ENCODE results near the gene RNFT2.

DNA sequence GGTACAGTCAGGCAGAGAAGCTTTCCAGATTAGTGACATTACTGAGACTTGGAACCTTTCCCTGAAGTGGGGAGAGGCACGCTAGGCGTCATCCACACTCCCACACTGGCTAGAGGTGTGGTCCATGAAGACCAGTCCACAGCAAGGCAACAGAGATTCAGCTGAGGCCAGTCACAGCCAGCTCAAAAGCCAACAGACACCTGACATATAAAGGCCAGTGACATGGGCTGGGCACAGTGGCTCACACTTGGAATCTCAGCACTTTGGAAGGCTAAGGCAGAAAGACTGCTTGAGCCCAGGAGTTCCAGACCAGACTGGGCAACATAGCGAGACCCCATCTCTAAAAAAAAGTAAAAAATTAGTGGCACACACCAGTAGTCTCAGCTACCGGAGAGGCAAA is 132.2 kb downstream of the RNFT2 start:
- no peak for TF ChIP-seq REPIN1 (tag by site-specific recombination; IDR thresholded peaks at IDR 0.05; ENCODE audit: low read depth)
- TF ChIP-seq, protein P1, sequence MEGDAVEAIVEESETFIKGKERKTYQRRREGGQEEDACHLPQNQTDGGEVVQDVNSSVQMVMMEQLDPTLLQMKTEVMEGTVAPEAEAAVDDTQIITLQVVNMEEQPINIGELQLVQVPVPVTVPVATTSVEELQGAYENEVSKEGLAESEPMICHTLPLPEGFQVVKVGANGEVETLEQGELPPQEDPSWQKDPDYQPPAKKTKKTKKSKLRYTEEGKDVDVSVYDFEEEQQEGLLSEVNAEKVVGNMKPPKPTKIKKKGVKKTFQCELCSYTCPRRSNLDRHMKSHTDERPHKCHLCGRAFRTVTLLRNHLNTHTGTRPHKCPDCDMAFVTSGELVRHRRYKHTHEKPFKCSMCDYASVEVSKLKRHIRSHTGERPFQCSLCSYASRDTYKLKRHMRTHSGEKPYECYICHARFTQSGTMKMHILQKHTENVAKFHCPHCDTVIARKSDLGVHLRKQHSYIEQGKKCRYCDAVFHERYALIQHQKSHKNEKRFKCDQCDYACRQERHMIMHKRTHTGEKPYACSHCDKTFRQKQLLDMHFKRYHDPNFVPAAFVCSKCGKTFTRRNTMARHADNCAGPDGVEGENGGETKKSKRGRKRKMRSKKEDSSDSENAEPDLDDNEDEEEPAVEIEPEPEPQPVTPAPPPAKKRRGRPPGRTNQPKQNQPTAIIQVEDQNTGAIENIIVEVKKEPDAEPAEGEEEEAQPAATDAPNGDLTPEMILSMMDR (tag by site-specific recombination; IDR thresholded peaks at IDR 0.05) = no peak
- no peak for TF ChIP-seq ZNF549 (tag by site-specific recombination; IDR thresholded peaks at IDR 0.05)
- TF ChIP-seq HOXA7 (CRISPR knock-in tag; IDR thresholded peaks at IDR 0.05; ENCODE audit: borderline replicate concordance) = no peak
- no peak for TF ChIP-seq ZNF433 (tag by site-specific recombination; IDR thresholded peaks at IDR 0.05; ENCODE audit: low read depth)
- no peak for TF ChIP-seq TCF7L2 (IDR thresholded peaks at IDR 0.05; ENCODE audit: borderline replicate concordance, low read depth, low read length)
- TF ChIP-seq, protein P2, sequence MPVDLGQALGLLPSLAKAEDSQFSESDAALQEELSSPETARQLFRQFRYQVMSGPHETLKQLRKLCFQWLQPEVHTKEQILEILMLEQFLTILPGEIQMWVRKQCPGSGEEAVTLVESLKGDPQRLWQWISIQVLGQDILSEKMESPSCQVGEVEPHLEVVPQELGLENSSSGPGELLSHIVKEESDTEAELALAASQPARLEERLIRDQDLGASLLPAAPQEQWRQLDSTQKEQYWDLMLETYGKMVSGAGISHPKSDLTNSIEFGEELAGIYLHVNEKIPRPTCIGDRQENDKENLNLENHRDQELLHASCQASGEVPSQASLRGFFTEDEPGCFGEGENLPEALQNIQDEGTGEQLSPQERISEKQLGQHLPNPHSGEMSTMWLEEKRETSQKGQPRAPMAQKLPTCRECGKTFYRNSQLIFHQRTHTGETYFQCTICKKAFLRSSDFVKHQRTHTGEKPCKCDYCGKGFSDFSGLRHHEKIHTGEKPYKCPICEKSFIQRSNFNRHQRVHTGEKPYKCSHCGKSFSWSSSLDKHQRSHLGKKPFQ (tag by site-specific recombination; IDR thresholded peaks at IDR 0.05) = no peak
- no peak for TF ChIP-seq ZBTB17 (tag by site-specific recombination; IDR thresholded peaks at IDR 0.05)
- TF ChIP-seq, protein P3, sequence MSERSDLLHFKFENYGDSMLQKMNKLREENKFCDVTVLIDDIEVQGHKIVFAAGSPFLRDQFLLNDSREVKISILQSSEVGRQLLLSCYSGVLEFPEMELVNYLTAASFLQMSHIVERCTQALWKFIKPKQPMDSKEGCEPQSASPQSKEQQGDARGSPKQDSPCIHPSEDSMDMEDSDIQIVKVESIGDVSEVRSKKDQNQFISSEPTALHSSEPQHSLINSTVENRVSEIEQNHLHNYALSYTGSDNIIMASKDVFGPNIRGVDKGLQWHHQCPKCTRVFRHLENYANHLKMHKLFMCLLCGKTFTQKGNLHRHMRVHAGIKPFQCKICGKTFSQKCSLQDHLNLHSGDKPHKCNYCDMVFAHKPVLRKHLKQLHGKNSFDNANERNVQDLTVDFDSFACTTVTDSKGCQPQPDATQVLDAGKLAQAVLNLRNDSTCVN (tag by site-specific recombination; optimal IDR thresholded peaks at IDR 0.05) = no peak
